Neural cell (in vitro differentiated cells): ENCODE results near the gene CEP120.

Experiments used
- EP300 ChIP-seq: fragments of 450-650 bp; conservative IDR thresholded peaks from 2 replicates; pipeline ENCODE4 v1.6.1; 2014; ENCODE audit warnings: antibody characterized with exemption, mild to moderate bottlenecking, moderate library complexity; ENCODE audit not compliant: poor library complexity, severe bottlenecking
- TF ChIP-seq, protein P1 (sequence below): fragments of 450-650 bp; IDR thresholded peaks from 2 replicates; pipeline ENCODE4 v1.5.1; 2014; ENCODE audit warnings: antibody characterized with exemption, mild to moderate bottlenecking, moderate library complexity; ENCODE audit not compliant: poor library complexity, severe bottlenecking

DNA sequence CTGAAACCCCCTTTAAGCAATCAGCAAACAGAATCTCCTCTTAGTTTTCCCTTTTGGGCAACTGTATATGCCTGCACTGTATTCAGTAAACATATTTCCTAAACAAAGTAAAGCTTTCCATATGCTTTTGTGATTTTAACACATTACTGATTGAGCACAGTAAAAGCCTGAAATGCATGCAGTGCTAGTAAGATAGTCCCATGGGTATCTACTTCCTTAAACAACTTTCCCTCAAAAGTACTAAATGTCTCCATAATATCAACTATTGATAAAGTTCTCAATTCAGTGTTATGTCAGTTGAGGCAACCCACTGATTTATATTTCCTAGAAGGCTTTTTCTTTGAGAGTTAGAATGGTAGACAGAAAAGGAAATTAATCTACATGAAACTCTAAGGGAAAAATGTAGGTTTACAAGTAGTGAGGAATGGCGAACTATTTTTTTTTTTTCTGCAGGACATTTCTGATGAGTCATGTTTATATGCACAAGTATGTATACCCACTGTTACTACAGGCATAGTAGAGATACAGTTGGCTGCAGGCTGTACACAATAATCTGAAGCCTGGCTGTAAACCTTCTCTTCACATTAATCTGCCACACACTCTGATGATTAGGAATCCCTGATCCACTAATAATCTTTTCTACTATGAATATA lies 31.2 kb upstream of the CEP120 start:
- TF ChIP-seq EP300: no peak
- TF ChIP-seq, protein P1, sequence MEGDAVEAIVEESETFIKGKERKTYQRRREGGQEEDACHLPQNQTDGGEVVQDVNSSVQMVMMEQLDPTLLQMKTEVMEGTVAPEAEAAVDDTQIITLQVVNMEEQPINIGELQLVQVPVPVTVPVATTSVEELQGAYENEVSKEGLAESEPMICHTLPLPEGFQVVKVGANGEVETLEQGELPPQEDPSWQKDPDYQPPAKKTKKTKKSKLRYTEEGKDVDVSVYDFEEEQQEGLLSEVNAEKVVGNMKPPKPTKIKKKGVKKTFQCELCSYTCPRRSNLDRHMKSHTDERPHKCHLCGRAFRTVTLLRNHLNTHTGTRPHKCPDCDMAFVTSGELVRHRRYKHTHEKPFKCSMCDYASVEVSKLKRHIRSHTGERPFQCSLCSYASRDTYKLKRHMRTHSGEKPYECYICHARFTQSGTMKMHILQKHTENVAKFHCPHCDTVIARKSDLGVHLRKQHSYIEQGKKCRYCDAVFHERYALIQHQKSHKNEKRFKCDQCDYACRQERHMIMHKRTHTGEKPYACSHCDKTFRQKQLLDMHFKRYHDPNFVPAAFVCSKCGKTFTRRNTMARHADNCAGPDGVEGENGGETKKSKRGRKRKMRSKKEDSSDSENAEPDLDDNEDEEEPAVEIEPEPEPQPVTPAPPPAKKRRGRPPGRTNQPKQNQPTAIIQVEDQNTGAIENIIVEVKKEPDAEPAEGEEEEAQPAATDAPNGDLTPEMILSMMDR: no peak
